ENCODE measurements around the gene OR1F1.
A peak's percentile ranks its signal among the peaks of the same experiment; 100 is the strongest.
"Not testable (repeated sequence)": the region's sequence is repeated elsewhere in the genome, so short reads cannot be mapped to it uniquely, and the experiment has no call there.

The OR1F1 gene

GRCh38 chr16:3187798-3188674 lies at the start of gene OR1F1:
OR1F1 (plus strand) TSS chr16:3188204.
- Mint-ChIP-seq H3K9me3 (ENCODE audit: low read depth) (no peaks in the 10 kb centered on the region), H3K27me3 (peaks cover 29% of the 10 kb centered on the region), H3K27ac (peak within 1 kb of the TSS; percentile 81), H3K4me1 (ENCODE audit: low read depth) (peaks cover 49% of the 10 kb centered on the region), H3K4me3 (peak within 1 kb of the TSS; percentile 81), H3K36me3 (peaks cover 4% of the 10 kb centered on the region)

- H3K4me3 Mint-ChIP-seq = no peak overlapping the region
Measured at GRCh38 chr16:3138342-3138741, 49.7 kb upstream of the OR1F1 start.

GRCh38 chr16:3138823-3139426 lies 49.1 kb upstream of the OR1F1 start:
- no peaks in the 10 kb centered on the region for H3K27me3 Mint-ChIP-seq
- no peaks in the 10 kb centered on the region for H3K9me3 Mint-ChIP-seq (ENCODE audit: low read depth)
- H3K27ac Mint-ChIP-seq = no peak overlapping the region
- H3K4me3 Mint-ChIP-seq = no peak overlapping the region
- H3K36me3 Mint-ChIP-seq = peaks cover 6% of the 10 kb centered on the region
- peaks cover 10% of the 10 kb centered on the region for H3K4me1 Mint-ChIP-seq (ENCODE audit: low read depth)

More at GRCh38 chr16:3138342-3138741, 49.7 kb upstream of the OR1F1 start:
- no peaks in the 10 kb centered on the region for H3K27me3 Mint-ChIP-seq
- peaks cover 6% of the 10 kb centered on the region for H3K36me3 Mint-ChIP-seq
- peaks cover 13% of the 10 kb centered on the region for H3K4me1 Mint-ChIP-seq (ENCODE audit: low read depth)
- H3K9me3 Mint-ChIP-seq (ENCODE audit: low read depth) = no peaks in the 10 kb centered on the region
- no peak overlapping the region for H3K27ac Mint-ChIP-seq

GRCh38 chr16:3139561-3139960 lies 48.4 kb upstream of the OR1F1 start:
- not testable (repeated sequence) for H3K27me3 Mint-ChIP-seq; H3K9me3 Mint-ChIP-seq (ENCODE audit: low read depth); H3K36me3 Mint-ChIP-seq; H3K4me1 Mint-ChIP-seq (ENCODE audit: low read depth); H3K4me3 Mint-ChIP-seq; H3K27ac Mint-ChIP-seq

- Mint-ChIP-seq H3K4me3 (no peak overlapping the region), H3K27me3 (no peaks in the 10 kb centered on the region), H3K4me1 (ENCODE audit: low read depth) (peaks cover 4% of the 10 kb centered on the region), H3K27ac (no peak overlapping the region), H3K36me3 (peaks cover 6% of the 10 kb centered on the region), H3K9me3 (ENCODE audit: low read depth) (no peaks in the 10 kb centered on the region)
Measured at GRCh38 chr16:3140603-3141427, 47.2 kb upstream of the OR1F1 start.

- H3K27ac Mint-ChIP-seq = no peak overlapping the region
- H3K4me1 Mint-ChIP-seq (ENCODE audit: low read depth) = no peaks in the 10 kb centered on the region
- H3K36me3 Mint-ChIP-seq = peaks cover 6% of the 10 kb centered on the region
- no peaks in the 10 kb centered on the region for H3K9me3 Mint-ChIP-seq (ENCODE audit: low read depth)
- no peaks in the 10 kb centered on the region for H3K27me3 Mint-ChIP-seq
- H3K4me3 Mint-ChIP-seq = no peak overlapping the region
Measured at GRCh38 chr16:3141781-3142311, 46.2 kb upstream of the OR1F1 start.

- Mint-ChIP-seq H3K27ac (no peak overlapping the region), H3K9me3 (ENCODE audit: low read depth) (no peaks in the 10 kb centered on the region), H3K27me3 (no peaks in the 10 kb centered on the region), H3K4me3 (no peak overlapping the region), H3K36me3 (peaks cover 6% of the 10 kb centered on the region), H3K4me1 (ENCODE audit: low read depth) (no peaks in the 10 kb centered on the region)
Measured at GRCh38 chr16:3142327-3142726, 45.7 kb upstream of the OR1F1 start.

- Mint-ChIP-seq H3K36me3 (peaks cover 6% of the 10 kb centered on the region), H3K27me3 (no peaks in the 10 kb centered on the region), H3K4me3 (no peak overlapping the region), H3K4me1 (ENCODE audit: low read depth) (no peaks in the 10 kb centered on the region), H3K27ac (no peak overlapping the region), H3K9me3 (ENCODE audit: low read depth) (no peaks in the 10 kb centered on the region)
Measured at GRCh38 chr16:3142770-3143169, 45.2 kb upstream of the OR1F1 start.

- no peaks in the 10 kb centered on the region for H3K9me3 Mint-ChIP-seq (ENCODE audit: low read depth)
- H3K27ac Mint-ChIP-seq = no peak overlapping the region
- H3K4me1 Mint-ChIP-seq (ENCODE audit: low read depth) = no peaks in the 10 kb centered on the region
- H3K27me3 Mint-ChIP-seq = no peaks in the 10 kb centered on the region
- H3K36me3 Mint-ChIP-seq = peaks cover 6% of the 10 kb centered on the region
- no peak overlapping the region for H3K4me3 Mint-ChIP-seq
Measured at GRCh38 chr16:3143189-3143588, 44.8 kb upstream of the OR1F1 start.

- H3K4me3 Mint-ChIP-seq = no peak overlapping the region
- H3K9me3 Mint-ChIP-seq (ENCODE audit: low read depth) = no peaks in the 10 kb centered on the region
- peaks cover 6% of the 10 kb centered on the region for H3K36me3 Mint-ChIP-seq
- no peaks in the 10 kb centered on the region for H3K4me1 Mint-ChIP-seq (ENCODE audit: low read depth)
- H3K27ac Mint-ChIP-seq = no peak overlapping the region
- H3K27me3 Mint-ChIP-seq = no peaks in the 10 kb centered on the region
Measured at GRCh38 chr16:3143598-3144320, 44.2 kb upstream of the OR1F1 start.

GRCh38 chr16:3144321-3144983 lies 43.6 kb upstream of the OR1F1 start:
- Mint-ChIP-seq H3K9me3 (ENCODE audit: low read depth) (no peaks in the 10 kb centered on the region), H3K4me3 (no peak overlapping the region), H3K27ac (no peak overlapping the region), H3K27me3 (no peaks in the 10 kb centered on the region), H3K36me3 (peaks cover 4% of the 10 kb centered on the region), H3K4me1 (ENCODE audit: low read depth) (no peaks in the 10 kb centered on the region)

GRCh38 chr16:3145151-3145550 lies 42.9 kb upstream of the OR1F1 start:
- no peak overlapping the region for H3K4me3 Mint-ChIP-seq
- H3K27me3 Mint-ChIP-seq = no peaks in the 10 kb centered on the region
- H3K27ac Mint-ChIP-seq = no peak overlapping the region
- peaks cover 2% of the 10 kb centered on the region for H3K4me1 Mint-ChIP-seq (ENCODE audit: low read depth)
- peaks cover 4% of the 10 kb centered on the region for H3K36me3 Mint-ChIP-seq
- H3K9me3 Mint-ChIP-seq (ENCODE audit: low read depth) = no peaks in the 10 kb centered on the region

GRCh38 chr16:3145660-3146059 lies 42.3 kb upstream of the OR1F1 start:
- no peak overlapping the region for H3K4me3 Mint-ChIP-seq
- peaks cover 4% of the 10 kb centered on the region for H3K36me3 Mint-ChIP-seq
- peaks cover 3% of the 10 kb centered on the region for H3K4me1 Mint-ChIP-seq (ENCODE audit: low read depth)
- no peak overlapping the region for H3K27ac Mint-ChIP-seq
- H3K27me3 Mint-ChIP-seq = no peaks in the 10 kb centered on the region
- no peaks in the 10 kb centered on the region for H3K9me3 Mint-ChIP-seq (ENCODE audit: low read depth)

Data from activated naive CD8-positive, alpha-beta T cell (primary cell).